SK-N-SH (cell line): ENCODE data around the gene LPAR1. TPM values are rescaled to one million over a fixed set of nuclear protein-coding genes. Genes with fewer than 3 reads are reported as not detected.
A peak's percentile ranks its signal among the peaks of the same experiment; 100 is the strongest.

ENCODE experiments used
- CTCF ChIA-PET: fragments of 300-600, 350-600 bp; formaldehyde crosslinking; extraction: SDS; loops from one replicate; lab custom pipeline; 2021; lab: Yijun Ruan, JAX
- POLR2A ChIA-PET: fragments of 350-600 bp; sonication (Branson Sonifier 250); formaldehyde crosslinking; extraction: SDS; loops from one replicate; lab custom pipeline; 2020; ENCODE audit warnings: antibody characterized with exemption, inconsistent platforms; lab: Yijun Ruan, JAX
- DNase-seq: peaks from one replicate; pipeline ENCODE4 v3.0.0; 2012
- H2AFZ ChIP-seq: fragments of 200-600 bp; sonication (generic); 2 replicates; pipeline ENCODE4 v1.8.1; 2016; ENCODE audit warnings: antibody characterized with exemption, mild to moderate bottlenecking, low read depth
- H3F3A ChIP-seq: fragments of 200-600 bp; sonication (generic); replicated peaks from 2 replicates; pipeline ENCODE3; 2016; ENCODE audit warnings: antibody characterized with exemption, mild to moderate bottlenecking; ENCODE audit not compliant: insufficient read depth
- H3K27ac ChIP-seq, 2 experiments: fragments of 200-500 bp in 1 of 2; fragments of 200-600 bp in 1 of 2; sonication (Bioruptor generic) in 1 of 2; sonication (generic), shearing (Covaris generic) in 1 of 2; 2 replicates each; pipeline versions ENCODE4 v1.5.1 to v1.6.1; 2014 to 2016; ENCODE audit warnings: low read depth in 2 of 2, inconsistent platforms in 1 of 2, low read length in 1 of 2, mild to moderate bottlenecking in 1 of 2, mixed read lengths in 1 of 2
- H3K27me3 ChIP-seq: fragments of 200-600 bp; sonication (generic), shearing (Covaris generic); 2 replicates; pipeline ENCODE4 v1.6.1; 2016; ENCODE audit warnings: mixed run types; ENCODE audit not compliant: insufficient read depth
- H3K36me3 ChIP-seq, 2 experiments: fragments of 200-500 bp in 1 of 2; fragments of 200-600 bp in 1 of 2; sonication (Bioruptor generic) in 1 of 2; sonication (generic) in 1 of 2; replicated peaks in 1 of 2; 2 replicates each; pipeline versions ENCODE3 to v1.5.1; 2014 to 2016; ENCODE audit warnings: low read length in 1 of 2, mild to moderate bottlenecking in 1 of 2; ENCODE audit not compliant: insufficient read depth in 2 of 2, control insufficient read depth in 1 of 2
- H3K4me1 ChIP-seq, 2 experiments: fragments of 200-500 bp in 1 of 2; fragments of 200-600 bp in 1 of 2; sonication (Bioruptor generic) in 1 of 2; sonication (generic), shearing (Covaris generic) in 1 of 2; 2 replicates each; pipeline versions ENCODE4 v1.5.1 to v1.6.1; 2014 to 2016; ENCODE audit warnings: low read depth in 1 of 2, low read length in 1 of 2, mixed run types in 1 of 2; ENCODE audit not compliant: insufficient read depth in 2 of 2, control insufficient read depth in 1 of 2
- H3K4me2 ChIP-seq: fragments of 200-600 bp; sonication (generic), shearing (Covaris generic); 2 replicates; pipeline ENCODE4 v1.6.1; 2017; ENCODE audit warnings: mixed run types
- H3K4me3 ChIP-seq, 2 experiments: fragments of 200-500 bp in 1 of 2; fragments of 200-600 bp in 1 of 2; sonication (Bioruptor generic) in 1 of 2; sonication (generic), shearing (Covaris generic) in 1 of 2; 2 replicates each; pipeline versions ENCODE4 v1.5.1 to v1.8.1; 2014 to 2016; ENCODE audit warnings: low read depth in 2 of 2, inconsistent platforms in 1 of 2, low read length in 1 of 2, mild to moderate bottlenecking in 1 of 2, mixed read lengths in 1 of 2, moderate library complexity in 1 of 2
- H3K79me2 ChIP-seq: fragments of 200-600 bp; sonication (generic); 2 replicates; pipeline ENCODE4 v1.8.1; 2017; ENCODE audit warnings: mild to moderate bottlenecking; ENCODE audit not compliant: insufficient read depth
- H3K9ac ChIP-seq: fragments of 200-600 bp; sonication (generic); 2 replicates; pipeline ENCODE4 v1.6.1; 2017; ENCODE audit warnings: mixed run types
- H3K9me2 ChIP-seq: fragments of 200-600 bp; sonication (generic); 2 replicates; pipeline ENCODE4 v1.6.1; 2017; ENCODE audit warnings: mixed run types
- H3K9me3 ChIP-seq: fragments of 200-600 bp; sonication (generic); 2 replicates; pipeline ENCODE4 v1.6.1; 2017; ENCODE audit warnings: mixed run types, mild to moderate bottlenecking, moderate library complexity
- H4K20me1 ChIP-seq: fragments of 200-600 bp; sonication (generic); 2 replicates; pipeline ENCODE4 v1.6.1; 2017; ENCODE audit warnings: mild to moderate bottlenecking, mixed run types; ENCODE audit not compliant: insufficient read depth
- EP300 ChIP-seq, 2 experiments: IDR thresholded peaks; 2 replicates each; pipeline versions ENCODE4 v1.4.0 to v1.6.1; 2012; ENCODE audit warnings: borderline replicate concordance in 1 of 2, low read depth in 1 of 2, low read length in 1 of 2
- FOXM1 ChIP-seq: IDR thresholded peaks from 2 replicates; pipeline ENCODE4 v1.4.0; 2012; ENCODE audit warnings: low read depth, mild to moderate bottlenecking
- JUND ChIP-seq: IDR thresholded peaks from 2 replicates; pipeline ENCODE4 v1.4.0; 2012
- MXI1 ChIP-seq: IDR thresholded peaks from 2 replicates; pipeline ENCODE4 v1.6.1; 2012; ENCODE audit warnings: mild to moderate bottlenecking, low read depth, low read length, improper control_type of control experiment
- NFIC ChIP-seq: IDR thresholded peaks from 2 replicates; pipeline ENCODE4 v1.4.0; 2012; ENCODE audit warnings: borderline replicate concordance
- NRF1 ChIP-seq: IDR thresholded peaks from 2 replicates; pipeline ENCODE4 v1.6.1; 2012; ENCODE audit warnings: low read depth, mild to moderate bottlenecking, low read length
- POLR2AphosphoS5 ChIP-seq: IDR thresholded peaks from 2 replicates; pipeline ENCODE4 v1.6.1; 2012; ENCODE audit warnings: low read depth, low read length
- RCOR1 ChIP-seq: fragments of 150-350 bp; IDR thresholded peaks from 2 replicates; pipeline ENCODE4 v1.6.1; 2017; ENCODE audit warnings: antibody characterized with exemption, low read length
- RFX5 ChIP-seq: IDR thresholded peaks from 2 replicates; pipeline ENCODE4 v1.6.1; 2012; ENCODE audit warnings: mild to moderate bottlenecking, improper control_type of control experiment, low read length
- TCF12 ChIP-seq: IDR thresholded peaks from 2 replicates; pipeline ENCODE4 v1.4.0; 2012
- TEAD4 ChIP-seq: IDR thresholded peaks from 2 replicates; pipeline ENCODE4 v1.4.0; 2012; ENCODE audit warnings: mild to moderate bottlenecking, borderline replicate concordance; ENCODE audit not compliant: insufficient read depth
- WGBS: methylation state at CpG from one replicate; pipeline ENCODE4 v1.1.6; 2017; ENCODE audit warnings: low lambda C conversion rate; 5-methylcytosine and 5-hydroxymethylcytosine counted together
- polyA plus RNA-seq, 3 experiments: library from polyadenylated mRNA; depleted of rRNA; stranded (reverse); fragments of >200 nt; gene quantifications; 2 replicates each; pipeline ENCODE4 v1.2.3, GENCODE V29; 2012
- TF ChIP-seq, protein P1 (sequence below): fragments of 150-350 bp; IDR thresholded peaks from 2 replicates; pipeline ENCODE4 v1.6.1; 2017; ENCODE audit warnings: antibody characterized with exemption, low read length, low read depth, borderline replicate concordance

The LPAR1 gene
- polyA plus RNA-seq, 1 of the 3 experiments (the other 2 are of a cell fraction): 9.4 TPM

DNA sequence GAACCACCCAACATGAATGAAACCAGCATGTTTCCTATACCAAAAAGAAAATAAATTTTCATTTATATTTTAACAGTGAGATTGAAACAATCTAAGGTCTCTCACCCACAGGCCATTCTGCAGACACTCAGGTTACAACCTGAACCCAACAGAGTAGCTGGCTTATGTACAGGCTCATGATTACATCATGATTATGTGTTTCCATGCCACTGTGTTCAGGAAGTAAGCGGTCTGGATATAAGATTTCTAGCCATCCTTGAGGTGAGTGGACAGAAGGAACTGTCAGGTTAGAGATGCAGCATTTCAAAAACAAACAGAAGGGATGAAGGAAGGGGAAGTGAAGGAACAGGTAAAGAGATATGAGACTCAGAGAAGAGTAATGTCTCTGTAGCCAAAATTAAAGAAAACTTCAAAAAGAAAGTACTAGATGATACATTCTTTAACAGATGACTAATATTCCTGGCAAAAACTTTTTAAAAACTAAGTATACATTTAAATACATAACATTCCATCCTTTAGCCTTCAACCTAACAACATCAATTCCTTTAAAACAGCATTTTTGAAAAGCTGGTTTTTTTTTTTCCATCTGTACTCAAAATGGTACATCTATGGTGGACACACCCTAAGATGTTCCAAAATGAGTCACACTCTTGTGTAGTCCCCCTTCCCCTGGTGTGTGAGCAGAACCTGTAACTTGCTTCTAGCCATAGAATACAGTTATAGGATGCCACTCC is 119.8 kb downstream of the LPAR1 start (continued):
- TF ChIP-seq POLR2AphosphoS5 (no peak), FOXM1 (0 out of 2 replicates have a peak, but pooled peaks have one; percentile 23), RFX5 (no peak), RCOR1 (no peak), TEAD4 (peak; percentile 30; the same call in 1 of the 2 replicates), EP300 (IDR thresholded peaks at IDR 0.05; ENCODE audit: borderline replicate concordance in 1 of 2, low read depth in 1 of 2, low read length in 1 of 2) (0 out of 4 replicates have a peak, but pooled peaks of 1 of the 2 experiments have one; percentile 8), NFIC (peak; percentile 4; the same call in 1 of the 2 replicates)
- TF ChIP-seq, protein P1, sequence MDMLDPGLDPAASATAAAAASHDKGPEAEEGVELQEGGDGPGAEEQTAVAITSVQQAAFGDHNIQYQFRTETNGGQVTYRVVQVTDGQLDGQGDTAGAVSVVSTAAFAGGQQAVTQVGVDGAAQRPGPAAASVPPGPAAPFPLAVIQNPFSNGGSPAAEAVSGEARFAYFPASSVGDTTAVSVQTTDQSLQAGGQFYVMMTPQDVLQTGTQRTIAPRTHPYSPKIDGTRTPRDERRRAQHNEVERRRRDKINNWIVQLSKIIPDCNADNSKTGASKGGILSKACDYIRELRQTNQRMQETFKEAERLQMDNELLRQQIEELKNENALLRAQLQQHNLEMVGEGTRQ: no peak

DNA sequence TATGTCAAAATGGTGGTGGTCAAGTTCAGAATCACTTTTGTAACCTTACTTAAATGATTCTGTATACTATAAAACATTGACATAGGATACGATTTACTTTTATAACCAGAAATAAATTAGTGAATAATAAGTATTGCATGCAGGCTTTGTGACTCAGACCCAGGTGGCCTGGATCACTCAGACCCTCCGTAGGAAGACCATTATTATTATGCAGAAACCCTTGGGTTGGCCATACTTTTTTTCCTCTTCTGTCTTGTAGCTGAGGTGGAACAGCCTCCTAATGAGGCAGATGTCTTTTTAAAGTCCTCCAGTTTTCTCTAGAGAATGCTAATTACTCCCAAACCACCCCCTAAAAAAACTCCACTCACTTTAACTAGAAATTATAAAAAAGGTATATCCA is 121.9 kb downstream of the LPAR1 start:
- ChIA-PET POLR2A (no interaction called here), CTCF (no interaction called here)
- no peak for TF ChIP-seq EP300 (IDR thresholded peaks at IDR 0.05; ENCODE audit: borderline replicate concordance in 1 of 2, low read depth in 1 of 2, low read length in 1 of 2)
- TF ChIP-seq TCF12: 0 out of 2 replicates have a peak, but pooled peaks have one; percentile 8
- TF ChIP-seq JUND: no peak
- no peak for TF ChIP-seq NRF1
- Histone ChIP-seq H3K27ac (no peak overlapping the region), H3K4me3 (no peak overlapping the region), H2AFZ (no peak overlapping the region), H3K9me3 (no peaks in the 10 kb centered on the region), H3K9me2 (no peaks in the 10 kb centered on the region), H3K4me2 (no peak overlapping the region), H3K36me3 (no peaks in the 10 kb centered on the region), H3K79me2 (no peaks in the 10 kb centered on the region), H3K27me3 (no peaks in the 10 kb centered on the region), H4K20me1 (no peaks in the 10 kb centered on the region), H3K9ac (no peak overlapping the region), H3K4me1 (peaks cover 0 to 19% of the 10 kb centered on the region in 2 experiments; a peak in 1 of 4 replicates), H3F3A (peaks cover 9% of the 10 kb centered on the region)
- no peak for DNase-seq
- WGBS: 65% methylated on average over 2 of the region's 2 CpGs

DNA sequence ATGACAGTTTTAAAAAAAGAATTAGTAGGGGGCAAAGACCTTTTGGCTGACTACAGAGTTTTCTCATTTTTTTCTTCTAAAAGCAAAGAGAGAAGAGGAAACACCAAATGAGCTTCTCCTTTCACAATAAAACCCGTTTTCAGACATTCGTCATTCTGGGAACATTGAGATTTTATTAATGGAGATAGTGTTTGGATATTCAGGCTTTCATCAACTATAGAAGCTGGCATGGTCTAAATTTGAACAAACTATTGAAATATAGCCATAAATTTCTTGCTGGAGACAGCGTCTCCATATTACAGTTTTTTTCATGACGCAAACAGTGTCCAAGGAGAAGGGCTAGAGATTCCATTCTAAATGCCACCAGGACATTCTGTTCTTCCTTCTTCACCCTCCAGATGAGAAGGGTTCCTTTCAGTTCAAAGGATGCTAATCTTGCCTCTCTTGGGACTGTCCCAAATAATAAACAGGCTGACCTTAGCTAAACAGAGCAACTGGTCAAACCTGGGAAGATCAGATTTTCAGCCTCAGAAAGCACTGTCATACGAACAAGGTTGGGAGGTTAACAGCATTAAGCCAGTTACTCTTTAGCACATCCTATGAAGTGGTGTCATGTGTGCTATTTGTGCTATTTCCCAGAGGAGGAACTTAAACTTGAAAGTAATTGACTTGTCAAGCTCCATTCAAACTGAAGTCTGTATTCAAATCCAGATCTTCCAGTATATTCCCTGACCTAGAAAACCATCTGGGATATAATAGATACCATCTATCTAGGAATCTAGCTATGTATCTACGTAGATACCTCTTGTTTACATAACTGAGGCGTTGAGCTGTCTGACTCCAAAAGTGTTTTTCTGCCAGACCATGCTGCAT is 125.6 kb downstream of the LPAR1 start:
- CTCF ChIA-PET: no interaction called here
- Histone ChIP-seq H3K9ac (no peak overlapping the region), H3K4me3 (no peak overlapping the region), H3K4me2 (no peak overlapping the region), H3K27ac (no peak overlapping the region), H3K9me3 (no peaks in the 10 kb centered on the region), H3K27me3 (no peaks in the 10 kb centered on the region), H3K4me1 (no peaks in the 10 kb centered on the region), H4K20me1 (no peaks in the 10 kb centered on the region)
- 66% methylated on average over 7 of the region's 7 CpGs for WGBS
- DNase-seq: no peak
- TF ChIP-seq MXI1: no peak
- TF ChIP-seq, all 33 proteins: peak for 0
- no peaks in the 10 kb centered on the region for H3K9me2 ChIP-seq
- H2AFZ ChIP-seq: no peak overlapping the region
- no peaks in the 10 kb centered on the region for H3K36me3 ChIP-seq
- POLR2A ChIA-PET: no interaction called here
- no peaks in the 10 kb centered on the region for H3K79me2 ChIP-seq
- no peaks in the 10 kb centered on the region for H3F3A ChIP-seq
